Transverse colon (tissue), 4 donors: ENCODE results near the gene PRCC. TPM values are rescaled to one million over a fixed set of nuclear protein-coding genes. Genes with fewer than 3 reads are reported as not detected.
A peak's percentile ranks its signal among the peaks of the same experiment; 100 is the strongest.

Experiments used
- DNase-seq: peaks from one replicate; pipeline ENCODE4 v3.0.0-alpha.2; 2019
- H3K27ac ChIP-seq, 4 donors: fragments of 200-600 bp; sonication (generic); 2 replicates each; pipeline ENCODE4 v1.5.1; 2016 to 2018; ENCODE audit warnings: inconsistent platforms in 4 of 4
- H3K27me3 ChIP-seq: fragments of 200-600 bp; sonication (generic); 2 replicates; pipeline ENCODE4 v1.5.1; 2017; ENCODE audit warnings: inconsistent platforms
- H3K36me3 ChIP-seq, 4 donors: fragments of 200-600 bp; sonication (generic); 2 replicates each; pipeline ENCODE4 v1.5.1; 2017 to 2019; ENCODE audit warnings: inconsistent platforms in 4 of 4
- H3K4me1 ChIP-seq, 4 donors: fragments of 200-600 bp; sonication (generic); 2 replicates each; pipeline ENCODE4 v1.5.1; 2017 to 2020; ENCODE audit warnings: inconsistent platforms in 4 of 4
- H3K4me3 ChIP-seq, 4 donors: fragments of 200-600 bp; sonication (generic); 1 replicate in 1 of 4; 2 replicates in 3 of 4; pipeline versions ENCODE4 v1.5.1 to v1.6.1; 2017 to 2019; ENCODE audit warnings: inconsistent platforms in 4 of 4
- H3K9me3 ChIP-seq, 2 donors: fragments of 200-600 bp; sonication (generic); 2 replicates each; pipeline ENCODE4 v1.5.1; 2017 to 2019; ENCODE audit warnings: inconsistent platforms in 2 of 2
- EP300 ChIP-seq: sonication (generic); formaldehyde crosslinking; IDR thresholded peaks from one replicate; pipeline ENCODE4 v1.6.1; 2017; ENCODE audit warnings: antibody characterized with exemption, low read depth
- POLR2A ChIP-seq: fragments of 450-650 bp; IDR thresholded peaks from one replicate; pipeline ENCODE4 v1.6.1; 2016; ENCODE audit warnings: antibody characterized with exemption, mild to moderate bottlenecking, moderate library complexity
- POLR2AphosphoS5 ChIP-seq, 3 donors: sonication (generic); formaldehyde crosslinking; IDR thresholded peaks; one replicate each; pipeline ENCODE4 v1.6.1; 2016; ENCODE audit warnings: antibody characterized with exemption in 3 of 3
- WGBS, 2 donors: methylation state at CpG; one replicate each; pipeline ENCODE4 v1.1.5; 2018; ENCODE audit warnings: low coverage in 1 of 2; 5-methylcytosine and 5-hydroxymethylcytosine counted together
- in situ Hi-C, 4 donors: fragments of 200-750 bp; cut with MboI; loops; one replicate each; pipeline versions ENCODE4 v1.15.0 to v1.15.1; 2017; ENCODE audit warnings: low sequenced_read_pairs in 3 of 4, low pct_ligation_motif_present in 1 of 4, low pct_unique_long_range_greater_than_20kb in 1 of 4
- intact Hi-C: fragments of 100-400 bp; cut with DNase I; formaldehyde crosslinking; loops from one replicate; pipeline ENCODE4 v1.15.1; 2023; ENCODE audit warnings: low total_unique reads
- total RNA-seq, 4 donors: library from RNA; depleted of rRNA; stranded (reverse); fragments of >200 nt; gene quantifications; one replicate each; pipeline ENCODE4 v1.1.0, GENCODE V29; 2016
- TF ChIP-seq, protein P1 (sequence below), 5 experiments: fragments of 200-600 bp in 3 of 5; fragments of 450-650 bp in 2 of 5; sonication (generic) in 3 of 5; IDR thresholded peaks; 1 replicate in 2 of 5; 2 replicates in 3 of 5; pipeline ENCODE4 v1.5.1; 2016 to 2017; ENCODE audit warnings: antibody characterized with exemption in 5 of 5, inconsistent platforms in 3 of 5, mild to moderate bottlenecking in 2 of 5, moderate library complexity in 1 of 5

PRCC gene
- total RNA-seq, 4 donors from 2014 or later: 15.1 to 69.9 (median 39.4) TPM

DNA sequence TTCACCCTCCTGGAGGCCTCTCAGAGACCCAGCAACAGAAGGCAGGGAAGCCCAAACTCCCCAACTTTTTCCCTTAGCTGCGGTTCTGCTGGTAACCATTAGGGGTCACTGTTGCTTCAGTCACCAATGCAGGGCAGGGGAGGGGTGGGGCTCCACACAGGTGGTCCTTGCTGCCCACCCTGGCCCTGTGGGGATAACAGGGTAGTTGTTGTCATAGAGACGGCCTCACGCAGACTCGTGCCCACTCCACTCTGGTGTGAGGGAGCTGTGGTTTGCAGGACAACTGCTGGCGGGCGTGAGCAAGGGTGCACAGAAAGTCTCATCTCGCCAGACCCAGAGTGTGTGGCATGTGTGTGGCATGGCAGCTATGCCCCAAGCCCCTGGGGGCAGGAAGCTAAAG is 71.6 kb downstream of the PRCC start:
- peaks cover 75% of the 10 kb centered on the region for H3K27me3 ChIP-seq
- no peak for DNase-seq
- intact Hi-C loops: no loop called here

DNA sequence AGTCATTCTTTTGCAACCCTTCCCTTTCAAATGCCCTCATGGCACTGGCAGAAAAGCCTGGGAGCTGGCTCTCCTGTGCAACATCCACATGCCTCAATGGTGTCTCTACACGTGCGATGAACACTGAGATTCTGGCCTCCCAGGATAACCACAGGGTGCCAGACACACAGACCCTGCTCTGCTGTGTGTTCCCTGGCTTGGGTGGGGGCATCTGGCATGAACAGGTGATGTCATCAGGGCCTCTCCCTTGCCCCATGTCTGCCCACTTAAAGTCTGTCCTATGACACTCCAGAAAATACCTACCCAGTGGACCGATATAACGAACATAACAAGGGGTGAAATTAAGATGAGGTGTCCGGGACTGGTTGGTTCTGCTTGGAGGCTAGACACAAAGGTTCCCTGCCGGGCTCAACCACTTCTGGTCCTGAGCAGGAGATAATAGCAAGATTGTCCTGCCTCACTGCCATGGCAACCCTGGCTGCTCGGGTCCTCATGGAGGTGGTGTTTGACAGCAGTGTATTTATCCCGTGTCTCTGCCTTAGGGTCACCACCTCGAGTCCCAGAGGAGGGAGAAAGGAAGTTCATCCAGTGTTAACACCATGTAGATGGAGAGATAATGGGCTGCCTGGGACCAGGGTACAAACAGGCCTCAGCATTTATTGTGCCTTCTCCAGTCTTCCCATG is 72.2 kb downstream of the PRCC start:
- 41% methylated on average over 9 of the region's 9 CpGs; no CpG with 5 or more reads in 1 of the 2 donors for WGBS, 2 donors
- Histone ChIP-seq H3K27ac (no peak overlapping the region), H3K27me3 (peaks cover 75% of the 10 kb centered on the region), H3K9me3 (no peaks in the 10 kb centered on the region), H3K4me3 (no peak overlapping the region), H3K4me1 (no peaks in the 10 kb centered on the region), H3K36me3 (no peaks in the 10 kb centered on the region)
- DNase-seq: no peak
- TF ChIP-seq POLR2A: no peak
- TF ChIP-seq, protein P1, sequence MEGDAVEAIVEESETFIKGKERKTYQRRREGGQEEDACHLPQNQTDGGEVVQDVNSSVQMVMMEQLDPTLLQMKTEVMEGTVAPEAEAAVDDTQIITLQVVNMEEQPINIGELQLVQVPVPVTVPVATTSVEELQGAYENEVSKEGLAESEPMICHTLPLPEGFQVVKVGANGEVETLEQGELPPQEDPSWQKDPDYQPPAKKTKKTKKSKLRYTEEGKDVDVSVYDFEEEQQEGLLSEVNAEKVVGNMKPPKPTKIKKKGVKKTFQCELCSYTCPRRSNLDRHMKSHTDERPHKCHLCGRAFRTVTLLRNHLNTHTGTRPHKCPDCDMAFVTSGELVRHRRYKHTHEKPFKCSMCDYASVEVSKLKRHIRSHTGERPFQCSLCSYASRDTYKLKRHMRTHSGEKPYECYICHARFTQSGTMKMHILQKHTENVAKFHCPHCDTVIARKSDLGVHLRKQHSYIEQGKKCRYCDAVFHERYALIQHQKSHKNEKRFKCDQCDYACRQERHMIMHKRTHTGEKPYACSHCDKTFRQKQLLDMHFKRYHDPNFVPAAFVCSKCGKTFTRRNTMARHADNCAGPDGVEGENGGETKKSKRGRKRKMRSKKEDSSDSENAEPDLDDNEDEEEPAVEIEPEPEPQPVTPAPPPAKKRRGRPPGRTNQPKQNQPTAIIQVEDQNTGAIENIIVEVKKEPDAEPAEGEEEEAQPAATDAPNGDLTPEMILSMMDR (IDR thresholded peaks at IDR 0.05): no peak
- TF ChIP-seq EP300: no peak
- TF ChIP-seq POLR2AphosphoS5 (IDR thresholded peaks at IDR 0.05): no peak
- in situ Hi-C loops: no loop called here
- intact Hi-C loops: no loop called here

More for the DNA sequence above, 71.6 kb downstream of the PRCC start:
- TF ChIP-seq, protein P1 (IDR thresholded peaks at IDR 0.05): peak; percentile 59 to 86 (median 80)
- TF ChIP-seq POLR2A: no peak
- Histone ChIP-seq H3K4me3 (no peak overlapping the region), H3K4me1 (no peaks in the 10 kb centered on the region), H3K36me3 (no peaks in the 10 kb centered on the region), H3K27ac (no peak overlapping the region), H3K9me3 (no peaks in the 10 kb centered on the region)
- in situ Hi-C loops: no loop called here
- WGBS, 2 donors: 42% methylated on average over 7 of the region's 7 CpGs; no CpG with 5 or more reads in 1 of the 2 donors

DNA sequence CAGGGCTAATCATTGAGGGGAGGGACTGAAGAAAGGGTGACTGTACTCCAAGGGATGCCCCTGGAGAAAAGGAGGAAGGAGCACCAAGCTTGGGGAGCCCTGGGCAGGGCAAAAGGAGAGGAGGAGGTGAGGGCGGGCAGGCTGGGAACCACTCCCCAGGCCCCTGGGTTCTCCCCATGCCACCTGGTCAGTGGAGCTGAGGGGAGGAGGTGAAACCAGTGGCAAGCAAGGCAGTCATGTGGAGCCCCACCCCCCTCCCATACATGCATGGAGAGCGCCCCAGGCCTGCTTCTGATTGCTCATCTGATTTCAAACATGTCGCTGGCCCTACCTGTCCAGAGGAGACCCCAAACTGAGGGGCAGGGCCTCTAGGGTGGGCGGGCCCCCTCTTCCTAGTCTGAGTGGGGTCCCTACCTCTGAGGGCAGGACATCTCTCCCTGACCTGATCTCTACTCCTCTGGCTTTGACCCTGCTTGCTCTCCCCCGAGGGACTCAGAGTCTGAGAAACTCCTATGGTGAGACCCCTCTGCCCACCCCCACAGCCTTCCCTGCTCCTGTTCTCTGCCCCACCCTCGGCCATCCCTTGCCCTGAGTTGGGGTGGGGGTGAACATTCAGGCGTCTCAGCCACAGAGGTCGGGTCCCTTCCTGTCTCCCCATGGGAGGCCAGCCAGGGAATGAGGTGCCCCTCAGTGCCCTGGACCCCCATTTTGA is 73.0 kb downstream of the PRCC start:
- Histone ChIP-seq H3K36me3 (no peaks in the 10 kb centered on the region), H3K27ac (no peak overlapping the region), H3K4me3 (no peak overlapping the region), H3K9me3 (no peaks in the 10 kb centered on the region), H3K27me3 (peaks cover 75% of the 10 kb centered on the region), H3K4me1 (peaks cover 0 to 6% (median 5%) of the 10 kb centered on the region in 4 donors)
- 55 to 86% methylated on average over 1 to 7 of the region's 8 CpGs for WGBS, 2 donors
- no peak for DNase-seq
- TF ChIP-seq POLR2AphosphoS5 (IDR thresholded peaks at IDR 0.05) (no peak), POLR2A (no peak), EP300 (no peak)
- TF ChIP-seq, protein P1 (IDR thresholded peaks at IDR 0.05): no peak
- in situ Hi-C loops: no loop called here
- intact Hi-C loops: no loop called here

DNA sequence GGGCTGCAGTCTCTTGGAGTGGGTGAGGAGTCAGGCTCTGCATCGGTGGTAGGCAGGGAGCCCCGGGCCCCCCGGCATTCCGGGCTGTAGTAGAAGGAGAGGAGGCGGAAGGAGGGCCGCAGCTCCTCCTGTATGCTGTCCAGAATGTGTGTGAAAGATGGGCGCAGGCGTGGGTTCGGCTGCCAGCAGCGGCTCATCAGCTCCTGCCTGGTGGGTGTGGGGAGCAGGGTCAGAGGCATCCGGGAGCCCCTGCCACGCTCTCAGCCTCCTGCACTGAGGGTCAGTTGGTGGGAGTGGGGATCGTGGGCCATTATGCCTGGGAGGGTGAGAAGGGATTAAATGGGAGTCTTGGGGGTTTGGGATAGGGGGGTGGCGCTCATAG is 73.6 kb downstream of the PRCC start:
- 68% methylated on average over 12 of the region's 14 CpGs; no CpG with 5 or more reads in 1 of the 2 donors for WGBS, 2 donors
- in situ Hi-C loops: no loop called here
- TF ChIP-seq, protein P1 (IDR thresholded peaks at IDR 0.05): no peak
- TF ChIP-seq POLR2A: no peak
- TF ChIP-seq POLR2AphosphoS5 (IDR thresholded peaks at IDR 0.05): no peak
- no peak for TF ChIP-seq EP300

More for the DNA sequence above, 73.6 kb downstream of the PRCC start:
- H3K36me3 ChIP-seq: no peaks in the 10 kb centered on the region
- H3K4me3 ChIP-seq: no peak overlapping the region
- intact Hi-C loops: no loop called here
- H3K4me1 ChIP-seq: peaks cover 0 to 7% (median 6%) of the 10 kb centered on the region in 4 donors
- DNase-seq: no peak
- H3K27me3 ChIP-seq: peaks cover 75% of the 10 kb centered on the region
- H3K9me3 ChIP-seq: no peaks in the 10 kb centered on the region
- H3K27ac ChIP-seq: no peak overlapping the region
